ENCODE measurements around the gene TNP2. TPM values are rescaled to one million over a fixed set of nuclear protein-coding genes. Genes with fewer than 3 reads are reported as not detected.

TNP2 gene
- total RNA-seq, 1 experiment from 2014 or later = not detected

- DNase-seq (ENCODE audit: low read depth, low spot score) = no peak
- in situ Hi-C loops (cut with HindIII; ENCODE audit: low pct_unique_long_range_greater_than_20kb, low sequenced_read_pairs) = no loop called here
These were observed 20.1 kb upstream of the TNP2 start for GRCh38 chr16:11289202-11289601.

GRCh38 chr16:11285842-11286241 lies 16.7 kb upstream of the TNP2 start:
- no peak for DNase-seq (ENCODE audit: low read depth, low spot score)
- in situ Hi-C loops (cut with HindIII; ENCODE audit: low pct_unique_long_range_greater_than_20kb, low sequenced_read_pairs) = no loop called here

- DNase-seq (ENCODE audit: low read depth, low spot score) = no peak
- in situ Hi-C loops (cut with HindIII; ENCODE audit: low pct_unique_long_range_greater_than_20kb, low sequenced_read_pairs) = no loop called here
These were observed 14.7 kb upstream of the TNP2 start for GRCh38 chr16:11283820-11284248.

GRCh38 chr16:11280616-11281522 lies 11.7 kb upstream of the TNP2 start, which contains the start of gene PRM1:
PRM1 (minus strand) TSS chr16:11281330; CDS start chr16:11281238, 92 bp downstream.
- in situ Hi-C loops (cut with HindIII; ENCODE audit: low pct_unique_long_range_greater_than_20kb, low sequenced_read_pairs) = no loop called here
- no peak for DNase-seq (ENCODE audit: low read depth, low spot score)

- in situ Hi-C loops (cut with HindIII; ENCODE audit: low pct_unique_long_range_greater_than_20kb, low sequenced_read_pairs) = no loop called here
- DNase-seq (ENCODE audit: low read depth, low spot score) = no peak
These were observed 9.8 kb upstream of the TNP2 start for GRCh38 chr16:11278681-11279628.

GRCh38 chr16:11277607-11278337 lies 8.6 kb upstream of the TNP2 start:
- in situ Hi-C loops (cut with HindIII; ENCODE audit: low pct_unique_long_range_greater_than_20kb, low sequenced_read_pairs) = no loop called here
- DNase-seq (ENCODE audit: low read depth, low spot score) = no peak

- no peak for DNase-seq (ENCODE audit: low read depth, low spot score)
- in situ Hi-C loops (cut with HindIII; ENCODE audit: low pct_unique_long_range_greater_than_20kb, low sequenced_read_pairs) = no loop called here
These were observed 7.9 kb upstream of the TNP2 start for GRCh38 chr16:11276896-11277593.

- in situ Hi-C loops (cut with HindIII; ENCODE audit: low pct_unique_long_range_greater_than_20kb, low sequenced_read_pairs) = no loop called here
- no peak for DNase-seq (ENCODE audit: low read depth, low spot score)
These were observed 7.2 kb upstream of the TNP2 start, which contains the start of gene PRM2 for GRCh38 chr16:11276143-11276895. PRM2 (minus strand) TSS chr16:11276480; CDS start chr16:11276370, 110 bp downstream.

GRCh38 chr16:11274964-11275363 lies 5.8 kb upstream of the TNP2 start:
- in situ Hi-C loops (cut with HindIII; ENCODE audit: low pct_unique_long_range_greater_than_20kb, low sequenced_read_pairs) = no loop called here
- no peak for DNase-seq (ENCODE audit: low read depth, low spot score)

- in situ Hi-C loops (cut with HindIII; ENCODE audit: low pct_unique_long_range_greater_than_20kb, low sequenced_read_pairs) = no loop called here
- peak; percentile 71 for DNase-seq (ENCODE audit: low read depth, low spot score)
These were observed 4.7 kb upstream of the TNP2 start for GRCh38 chr16:11273721-11274324.

- in situ Hi-C loops (cut with HindIII; ENCODE audit: low pct_unique_long_range_greater_than_20kb, low sequenced_read_pairs) = no loop called here
- DNase-seq (ENCODE audit: low read depth, low spot score) = no peak
These were observed 4.0 kb upstream of the TNP2 start, which contains the start of gene PRM3 for GRCh38 chr16:11272921-11273720. PRM3 (minus strand) TSS chr16:11273629; CDS start chr16:11273595, 34 bp downstream.

- no peak for DNase-seq (ENCODE audit: low read depth, low spot score)
- in situ Hi-C loops (cut with HindIII; ENCODE audit: low pct_unique_long_range_greater_than_20kb, low sequenced_read_pairs) = no loop called here
These were observed 3.4 kb upstream of the TNP2 start for GRCh38 chr16:11272484-11272883.

GRCh38 chr16:11271610-11272009 lies 2.5 kb upstream of the TNP2 start:
- no peak for DNase-seq (ENCODE audit: low read depth, low spot score)
- in situ Hi-C loops (cut with HindIII; ENCODE audit: low pct_unique_long_range_greater_than_20kb, low sequenced_read_pairs) = no loop called here

GRCh38 chr16:11270602-11271162 lies 1.6 kb upstream of the TNP2 start:
- in situ Hi-C loops (cut with HindIII; ENCODE audit: low pct_unique_long_range_greater_than_20kb, low sequenced_read_pairs) = no loop called here
- no peak for DNase-seq (ENCODE audit: low read depth, low spot score)

- DNase-seq (ENCODE audit: low read depth, low spot score) = no peak
- in situ Hi-C loops (cut with HindIII; ENCODE audit: low pct_unique_long_range_greater_than_20kb, low sequenced_read_pairs) = no loop called here
These were observed 4.0 kb downstream of the TNP2 start for GRCh38 chr16:11265124-11265523.
